GM21515 (cell line): ENCODE measurements around the gene GADL1.

Source experiments
- ATAC-seq: cut with Tn5 transposase; IDR thresholded peaks from one replicate; pipeline ENCODE4 v1.9.1; 2021; ENCODE audit not compliant: unreplicated experiment

GADL1 gene

DNA sequence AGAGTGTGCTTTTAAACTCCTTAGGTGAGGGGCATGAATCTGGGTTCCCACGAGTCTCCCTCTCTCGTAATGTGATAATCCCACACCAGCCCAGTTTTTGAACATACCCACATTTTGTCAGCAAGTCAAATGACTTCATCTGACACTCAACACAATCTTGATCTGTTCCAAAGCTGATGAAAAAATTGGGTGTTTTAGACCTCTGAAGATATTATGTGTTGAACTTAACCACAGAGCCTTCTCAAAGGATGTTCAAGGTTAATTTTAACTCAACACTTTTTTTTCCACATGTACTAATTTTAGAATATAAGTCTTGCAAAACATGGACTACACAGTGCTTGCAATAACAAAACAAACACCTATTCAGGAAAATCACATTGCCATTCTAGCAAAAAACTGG, 164.9 kb downstream of the GADL1 start:
- ATAC-seq, result no peak

- no peak for ATAC-seq
Measured at GRCh38 chr3:30728143-30728542, 166.3 kb downstream of the GADL1 start.

- no peak for ATAC-seq
Measured at GRCh38 chr3:30724863-30725262, 169.6 kb downstream of the GADL1 start.

DNA sequence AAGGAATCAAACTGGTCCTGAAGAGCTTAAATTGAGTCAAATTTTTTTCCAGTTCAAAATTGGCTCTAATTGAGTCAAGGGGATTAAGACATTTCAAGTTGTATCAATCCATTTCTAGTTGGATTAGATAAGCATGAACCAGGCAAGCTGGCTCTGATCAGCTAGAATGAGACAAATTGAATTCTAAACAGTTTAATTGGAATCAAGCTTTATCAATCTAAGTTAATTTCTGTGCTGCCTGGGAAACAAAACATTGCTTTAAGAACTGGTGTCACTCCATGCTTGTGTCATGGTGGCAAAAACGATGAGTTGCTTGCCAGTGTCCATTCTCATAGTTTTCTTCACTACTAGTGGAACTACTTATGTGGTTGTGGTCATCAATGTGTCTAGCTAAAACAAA, 171.2 kb downstream of the GADL1 start:
- ATAC-seq, result no peak

- no peak for ATAC-seq
Measured at GRCh38 chr3:30721314-30721634, 173.2 kb downstream of the GADL1 start.

- no peak for ATAC-seq
Measured at GRCh38 chr3:30720586-30721313, 173.7 kb downstream of the GADL1 start.

GRCh38 chr3:30719536-30719935, 174.9 kb downstream of the GADL1 start:
- no peak for ATAC-seq

DNA sequence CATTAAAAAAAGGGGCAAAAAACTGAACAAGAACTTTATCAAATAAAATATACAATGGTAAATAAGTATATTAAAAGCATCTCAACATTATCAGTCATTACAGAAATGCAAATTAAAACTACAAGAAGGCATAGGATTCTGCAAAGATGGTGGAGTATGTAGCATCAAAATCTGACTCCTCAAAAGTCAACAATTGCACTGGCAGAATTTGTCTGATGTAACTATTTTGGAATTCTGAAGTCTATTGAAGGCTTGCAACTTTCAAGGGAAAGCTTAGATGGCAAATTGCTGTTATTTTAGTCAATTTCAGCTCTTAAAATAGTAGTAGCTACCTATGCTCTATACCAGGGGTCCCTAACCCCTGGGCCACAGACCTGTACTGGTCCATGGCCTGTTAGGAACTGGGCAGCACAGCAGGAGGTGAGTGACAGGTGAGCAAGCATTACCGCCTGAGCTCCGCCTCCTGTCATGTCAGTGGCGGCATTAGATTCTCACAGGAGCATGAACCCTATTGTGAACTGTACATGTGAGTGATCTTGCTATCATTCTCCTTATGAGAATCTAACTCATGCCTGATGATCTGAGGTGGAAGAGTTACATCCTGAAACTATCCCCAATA, 180.5 kb downstream of the GADL1 start:
- ATAC-seq, result no peak

GRCh38 chr3:30712991-30713390, 181.5 kb downstream of the GADL1 start:
- no peak for ATAC-seq

DNA sequence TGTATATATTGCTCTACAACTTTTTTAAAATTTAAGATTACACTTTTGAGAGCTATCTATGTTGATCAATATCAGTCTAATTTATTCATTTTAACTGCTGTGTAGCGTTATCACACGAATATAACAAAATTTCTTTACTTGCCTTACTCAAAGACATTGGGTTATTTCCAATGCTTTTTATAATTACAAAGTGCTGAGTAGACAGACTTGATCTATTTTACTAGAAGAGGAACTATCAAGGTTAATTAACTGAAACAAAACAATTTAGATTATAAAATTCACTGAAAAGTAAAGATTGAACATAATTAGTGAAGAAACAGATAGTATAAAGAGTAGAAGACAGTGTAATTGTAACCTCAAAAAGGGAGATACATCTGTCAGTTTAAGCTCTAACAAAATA, 182.6 kb downstream of the GADL1 start:
- ATAC-seq, result no peak

- no peak for ATAC-seq
Measured at GRCh38 chr3:30711151-30711550, 183.3 kb downstream of the GADL1 start.

GRCh38 chr3:30710017-30710416, 184.4 kb downstream of the GADL1 start:
- ATAC-seq, result no peak

- ATAC-seq, result no peak
Measured at GRCh38 chr3:30708472-30708871, 186.0 kb downstream of the GADL1 start.

GRCh38 chr3:30707825-30708224, 186.6 kb downstream of the GADL1 start:
- ATAC-seq, result no peak

- ATAC-seq, result no peak
Measured at GRCh38 chr3:30704931-30705890, 189.2 kb downstream of the GADL1 start.

DNA sequence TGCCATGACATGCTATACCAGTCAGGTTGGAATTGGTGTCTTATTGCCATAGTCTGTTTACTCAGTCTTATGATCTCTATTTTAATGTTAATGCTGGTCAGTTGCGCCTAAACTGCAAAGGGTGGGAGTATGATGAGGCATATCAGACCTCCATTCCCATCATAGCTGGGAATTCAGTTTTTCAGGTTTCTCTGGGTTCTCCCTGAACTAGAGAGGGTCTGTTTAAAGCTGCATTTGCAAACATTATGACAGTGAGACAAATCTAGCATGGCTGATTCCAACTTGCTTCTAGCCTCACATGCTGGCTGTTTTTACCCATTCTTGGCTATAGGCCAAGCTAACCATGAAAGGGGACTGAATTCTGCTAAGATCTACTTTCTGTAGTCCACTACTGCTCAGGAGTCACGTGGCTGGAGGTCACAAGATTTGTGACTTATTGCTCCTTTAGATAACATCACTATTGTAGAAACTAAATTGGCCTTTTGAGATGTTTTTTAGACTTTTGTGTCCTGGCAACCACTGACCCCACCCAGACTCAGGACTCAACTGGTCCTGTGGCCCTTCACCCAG, 191.5 kb downstream of the GADL1 start:
- ATAC-seq, result no peak

DNA sequence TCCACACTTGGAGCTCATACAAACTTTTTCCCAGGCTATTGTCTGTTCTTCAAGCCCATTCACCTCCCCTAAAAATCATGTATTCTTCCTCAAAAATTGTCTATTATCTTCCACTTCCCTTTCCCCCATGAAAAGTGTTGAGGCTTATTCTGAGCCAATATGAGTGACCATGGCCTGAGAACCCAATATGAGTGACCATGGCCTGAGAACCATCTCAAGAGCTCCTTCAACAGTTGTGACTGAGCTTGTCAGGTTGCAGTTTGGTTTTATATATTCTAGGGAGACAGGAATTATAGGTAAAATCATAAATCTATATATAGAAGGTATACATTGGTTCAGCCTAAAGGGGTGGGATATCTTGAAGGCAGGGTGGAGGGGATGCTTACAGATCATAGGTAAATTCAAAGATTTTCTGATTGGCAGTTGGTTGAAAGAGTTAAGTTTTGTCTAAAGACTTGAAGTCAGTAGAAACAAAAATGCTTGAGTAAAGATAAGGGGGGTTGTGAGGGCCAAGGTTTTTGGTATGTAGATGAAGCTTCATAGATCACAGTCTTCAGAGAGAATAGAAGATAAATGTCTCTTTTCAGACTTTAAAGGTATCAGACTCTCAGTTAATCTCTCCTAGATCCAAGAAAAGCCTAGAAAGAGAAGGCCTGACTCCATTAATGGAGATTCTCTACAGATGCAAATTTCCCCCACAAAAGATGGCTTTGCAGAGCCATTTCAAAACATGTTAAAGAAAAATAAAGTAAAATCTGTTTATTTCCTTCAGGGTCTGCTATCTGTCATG, 192.2 kb downstream of the GADL1 start:
- no peak for ATAC-seq

- ATAC-seq, result no peak
Measured at GRCh38 chr3:30700702-30701321, 193.6 kb downstream of the GADL1 start.

DNA sequence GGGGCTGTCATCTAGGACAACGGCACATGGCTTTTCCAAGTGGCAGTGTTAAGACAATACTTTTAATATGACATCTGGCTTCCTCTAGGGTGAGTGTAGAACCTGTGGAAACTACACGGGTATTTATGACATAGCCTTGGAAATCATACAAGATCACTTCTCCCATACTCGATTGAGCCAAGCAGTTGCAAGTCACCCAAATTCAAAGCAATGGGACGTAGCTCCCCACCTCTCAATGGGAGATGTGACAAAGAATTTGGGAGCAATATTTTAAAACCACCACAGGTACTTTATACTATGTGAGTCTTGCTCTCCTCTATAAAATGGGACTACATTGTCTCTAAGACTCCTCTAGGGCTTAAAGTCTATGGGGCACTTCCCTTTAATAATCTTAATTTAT, 194.5 kb downstream of the GADL1 start:
- ATAC-seq, result no peak

GRCh38 chr3:30698549-30698948, 195.9 kb downstream of the GADL1 start:
- no peak for ATAC-seq
